GM21423 (cell line): ENCODE measurements around the gene FBXO8.

Experiments
- ATAC-seq: cut with Tn5 transposase; IDR thresholded peaks from one replicate; pipeline ENCODE4 v1.9.1; 2021; ENCODE audit warnings: mild to moderate bottlenecking, moderate library complexity; ENCODE audit not compliant: unreplicated experiment

FBXO8 gene

DNA sequence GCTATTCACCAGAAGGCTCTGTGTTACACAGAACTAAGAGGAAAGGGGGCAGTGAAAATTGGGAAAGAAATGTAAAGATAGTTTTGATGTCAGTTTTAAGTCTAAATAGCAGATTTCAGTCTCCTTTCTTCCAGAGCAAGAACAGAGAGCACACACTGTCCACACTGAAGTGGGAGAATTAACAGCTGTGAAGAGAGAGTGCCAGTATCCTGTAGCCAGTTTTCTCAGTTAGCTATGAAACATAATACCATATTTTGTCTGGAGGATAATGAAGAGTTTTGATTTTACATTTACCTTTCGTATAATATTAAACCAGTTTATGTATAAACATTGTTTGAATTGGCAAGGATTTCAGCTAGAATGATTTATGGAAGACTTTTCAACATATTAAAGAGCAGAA is 35.1 kb downstream of the FBXO8 start:
- no peak for ATAC-seq

DNA sequence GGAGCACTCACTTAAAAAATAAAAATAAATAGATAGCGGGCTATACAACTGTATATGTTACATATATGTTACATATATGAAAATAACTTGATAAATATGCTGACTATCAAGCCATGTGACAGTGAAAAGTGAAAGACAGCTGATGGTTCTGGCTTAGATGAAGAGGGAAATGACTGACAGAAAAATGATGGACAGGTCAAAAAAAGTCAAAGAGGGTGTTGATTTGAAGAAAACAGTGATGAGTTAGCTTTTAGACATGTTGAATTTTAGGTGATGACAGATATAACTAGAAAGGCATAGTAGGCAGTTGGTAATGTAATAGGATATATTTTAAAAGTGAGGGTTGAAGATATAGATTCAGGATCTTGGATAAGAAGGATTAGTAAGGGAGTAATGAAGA is 37.8 kb downstream of the FBXO8 start:
- no peak for ATAC-seq

DNA sequence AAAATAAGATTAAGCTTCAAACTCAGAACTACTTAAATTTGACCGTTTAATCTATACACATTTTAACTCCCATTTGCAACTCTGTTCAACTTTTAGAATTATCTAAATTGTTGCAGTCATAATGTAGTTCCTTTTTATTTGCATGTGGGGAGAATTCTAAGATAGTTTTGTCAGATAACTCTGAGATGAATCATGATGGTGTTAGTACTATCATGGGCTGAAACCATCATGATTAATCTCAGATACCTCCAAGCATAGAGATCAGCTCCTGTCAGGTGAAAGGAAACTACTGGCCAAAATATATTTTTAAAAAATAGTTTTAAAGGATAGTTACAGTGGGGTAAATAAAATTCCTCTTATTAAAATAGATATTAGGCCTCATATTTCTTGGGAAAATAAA is 39.0 kb downstream of the FBXO8 start:
- no peak for ATAC-seq

DNA sequence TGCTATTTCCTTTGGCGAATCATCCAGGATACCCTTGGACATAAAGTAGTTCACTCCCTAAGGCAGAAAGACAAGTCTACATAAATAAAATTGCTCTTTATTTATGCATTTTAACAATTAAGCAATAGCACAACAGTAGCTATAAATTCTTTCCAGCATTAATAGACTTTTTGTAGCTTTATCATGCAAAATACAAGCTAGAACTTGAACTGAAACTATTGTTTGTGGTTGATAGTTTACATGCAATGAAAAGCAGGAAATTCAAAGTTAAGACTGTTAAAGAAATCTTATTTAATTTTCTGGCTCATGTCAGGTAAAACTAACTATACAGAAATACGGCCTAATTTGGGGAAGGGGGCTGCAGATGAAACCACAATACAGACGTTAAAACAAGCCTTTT is 42.3 kb downstream of the FBXO8 start:
- no peak for ATAC-seq

DNA sequence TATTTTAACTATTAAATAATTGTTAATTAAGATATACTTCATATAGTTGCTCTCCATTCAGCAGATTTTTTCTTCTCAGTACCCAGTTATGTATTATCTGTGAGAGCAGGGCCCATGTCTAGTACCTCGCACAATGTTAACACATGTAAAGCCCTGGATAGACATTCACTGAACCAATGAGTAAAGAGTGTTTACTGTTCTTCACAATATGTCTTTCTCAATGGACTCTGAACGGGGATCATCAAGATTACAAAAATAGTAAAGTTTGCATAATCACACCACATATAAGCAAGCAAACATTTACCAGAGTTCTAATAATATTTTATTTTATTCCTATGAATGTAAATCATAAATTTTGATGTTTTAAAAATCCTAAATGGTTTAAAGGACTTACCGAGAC is 47.1 kb downstream of the FBXO8 start:
- ATAC-seq, result no peak

DNA sequence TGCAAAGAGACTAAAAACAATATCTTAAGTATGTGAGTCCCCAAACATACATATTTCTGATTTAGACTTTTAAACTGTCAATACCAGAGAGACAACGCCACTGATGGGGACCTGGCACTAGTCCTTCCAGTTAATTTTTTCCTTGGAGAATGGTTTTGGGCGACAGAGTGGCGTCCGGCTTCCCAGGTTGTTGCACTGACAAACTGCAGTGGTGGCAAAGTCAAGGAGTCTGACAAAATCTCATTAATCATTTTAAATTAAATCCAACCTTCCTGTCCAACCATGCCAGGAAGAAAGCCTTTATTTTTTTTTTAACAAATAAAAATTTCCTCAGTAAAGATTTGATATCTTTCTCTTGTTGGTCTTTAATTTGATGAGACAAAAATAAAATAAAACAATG is 52.8 kb downstream of the FBXO8 start:
- ATAC-seq, result no peak

DNA sequence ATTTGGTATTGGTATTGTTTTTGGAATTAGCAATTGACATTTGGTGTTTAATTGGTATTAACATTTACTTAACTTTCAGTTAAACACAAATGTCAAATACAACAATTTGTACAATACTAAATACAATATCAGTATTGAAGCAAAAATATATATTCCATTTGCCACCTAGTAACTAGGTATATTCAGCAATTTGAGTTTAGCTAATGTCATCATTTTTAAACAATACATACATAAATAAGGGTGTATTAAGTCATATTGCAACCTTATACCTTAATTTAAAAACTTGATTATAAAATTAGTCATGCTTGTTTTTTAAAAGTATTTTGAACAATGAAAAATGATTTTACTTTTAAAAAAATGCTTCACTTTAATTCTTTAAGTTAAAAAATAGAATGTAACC is 53.3 kb downstream of the FBXO8 start:
- ATAC-seq, result no peak

DNA sequence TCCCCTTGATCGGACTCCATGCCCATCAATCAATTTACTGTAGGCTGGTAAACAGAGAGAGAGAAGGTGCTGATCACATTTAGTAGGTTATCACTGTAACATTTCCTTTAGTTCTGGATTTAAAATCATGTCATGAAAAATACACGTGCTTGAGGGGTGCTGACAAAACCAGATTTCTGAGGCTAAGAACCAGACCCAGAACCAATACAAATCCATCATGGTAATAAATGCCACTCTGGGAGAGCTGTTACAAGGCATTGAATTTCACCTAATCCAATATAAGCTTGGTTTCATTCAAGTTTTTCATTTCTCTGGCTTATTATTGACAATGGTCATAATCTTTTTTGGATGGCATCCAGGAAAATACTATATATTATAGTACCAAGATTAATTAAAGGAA is 54.5 kb downstream of the FBXO8 start:
- no peak for ATAC-seq

DNA sequence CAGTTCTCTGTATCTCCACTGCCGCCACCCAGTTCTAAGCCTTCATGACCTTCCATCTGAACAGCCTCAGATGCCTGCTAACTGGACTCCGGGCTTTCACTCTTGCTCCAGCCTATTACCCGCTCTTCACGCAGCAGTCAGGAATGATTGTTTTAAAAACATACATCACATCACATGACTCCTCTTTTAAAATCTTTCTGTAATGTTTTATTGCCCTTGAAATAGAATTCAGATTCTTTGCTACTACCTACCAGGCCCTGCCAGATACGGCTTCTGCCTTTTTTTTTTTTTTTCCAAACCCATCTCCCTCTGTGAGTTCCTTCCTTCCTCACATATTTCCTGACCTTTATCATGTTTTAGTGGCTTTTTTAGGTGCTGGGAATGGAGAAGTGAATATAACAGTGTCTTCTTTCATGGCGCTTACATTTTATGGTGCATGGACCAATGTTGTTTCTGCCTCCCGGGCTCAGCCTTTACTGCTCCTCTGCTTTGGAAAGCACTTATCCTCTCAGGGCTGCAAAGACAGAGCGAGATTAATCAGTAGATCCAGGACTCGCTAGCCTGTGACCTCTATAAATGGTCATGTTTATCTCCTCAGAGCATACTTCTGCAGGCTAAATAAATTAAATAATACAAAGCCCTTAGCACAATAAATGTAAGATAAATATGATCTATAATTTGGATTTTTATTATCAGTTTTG is 58.0 kb downstream of the FBXO8 start:
- no peak for ATAC-seq

DNA sequence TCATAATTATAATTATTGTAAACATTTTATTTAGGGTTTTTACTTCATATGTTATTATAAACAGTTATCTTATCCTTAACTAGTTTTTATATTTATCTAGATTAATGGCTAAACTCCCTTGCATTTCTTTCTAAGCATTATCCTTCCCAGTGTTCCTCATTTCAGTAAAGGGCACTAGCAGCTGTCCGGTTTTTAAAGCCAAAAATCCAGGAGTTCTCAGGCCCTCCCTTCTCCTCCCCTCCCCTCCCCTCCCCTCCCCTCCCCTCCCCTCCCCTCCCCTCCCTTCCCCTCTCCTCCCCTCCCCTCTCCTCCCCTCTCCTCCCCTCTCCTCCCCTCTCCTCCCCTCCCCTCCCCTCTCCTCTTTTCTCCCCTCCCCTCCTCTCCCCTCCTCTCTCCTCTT is 58.9 kb downstream of the FBXO8 start:
- no peak for ATAC-seq

DNA sequence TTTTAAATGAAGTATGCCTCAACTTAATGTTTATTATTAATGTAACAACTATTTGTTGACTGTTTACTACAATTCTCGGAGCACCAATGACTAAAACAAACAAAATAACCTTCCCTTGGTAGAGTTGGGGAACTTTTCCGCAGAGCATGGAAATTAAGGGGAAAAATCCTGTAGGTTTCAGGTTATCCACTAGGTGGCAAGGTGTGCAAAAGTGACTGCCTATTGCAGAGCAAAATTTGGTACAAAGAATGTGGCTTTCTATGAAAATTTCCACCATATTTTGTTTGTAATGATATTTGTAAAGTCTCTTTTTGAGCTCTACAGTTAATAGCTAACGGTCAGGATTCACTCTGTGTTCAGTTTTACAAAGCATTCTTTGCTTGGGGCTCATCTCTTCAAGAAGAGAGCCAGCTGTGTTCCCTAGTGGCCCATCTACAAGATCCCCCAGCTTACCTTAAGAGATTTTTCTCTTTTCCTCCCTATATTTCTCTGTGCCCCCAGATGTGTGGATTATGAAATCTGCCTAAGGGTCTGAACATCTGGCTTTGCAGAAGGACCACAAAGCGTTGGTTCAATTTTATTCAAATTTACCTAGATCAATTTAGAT is 61.1 kb downstream of the FBXO8 start:
- ATAC-seq, result peak; percentile 77

DNA sequence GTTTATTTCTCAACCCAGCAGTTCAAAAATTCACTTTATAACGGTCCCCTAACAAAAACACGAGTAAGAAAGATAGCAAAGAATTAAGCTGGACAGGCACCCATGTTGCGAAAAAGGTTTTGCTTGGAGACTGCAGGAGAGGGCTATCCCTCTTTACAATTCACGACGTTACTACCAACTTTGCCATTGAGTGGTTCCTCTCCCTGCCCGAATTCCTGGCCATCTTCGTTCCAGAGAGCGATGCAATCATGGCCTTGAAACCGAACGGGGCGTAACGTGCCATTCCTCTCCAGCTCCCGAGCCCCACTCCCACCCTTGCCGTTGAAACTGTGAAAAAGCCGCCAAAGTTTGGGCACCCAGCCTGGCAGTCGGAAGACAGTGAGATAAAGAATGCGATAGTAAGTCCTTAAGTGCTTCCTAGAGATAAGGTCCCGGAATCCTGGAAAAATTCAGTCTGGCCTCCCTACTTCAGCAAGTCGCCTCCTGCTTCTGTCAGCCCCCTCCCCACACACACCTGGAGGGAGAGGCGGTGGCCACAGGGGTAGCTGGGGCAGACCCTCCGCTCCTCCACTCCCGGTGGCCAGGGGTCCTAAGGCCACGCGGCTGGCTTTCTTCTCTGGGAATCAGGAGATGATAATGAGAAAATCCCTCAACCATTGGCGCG is 65.2 kb downstream of the FBXO8 start:
- ATAC-seq, result no peak

DNA sequence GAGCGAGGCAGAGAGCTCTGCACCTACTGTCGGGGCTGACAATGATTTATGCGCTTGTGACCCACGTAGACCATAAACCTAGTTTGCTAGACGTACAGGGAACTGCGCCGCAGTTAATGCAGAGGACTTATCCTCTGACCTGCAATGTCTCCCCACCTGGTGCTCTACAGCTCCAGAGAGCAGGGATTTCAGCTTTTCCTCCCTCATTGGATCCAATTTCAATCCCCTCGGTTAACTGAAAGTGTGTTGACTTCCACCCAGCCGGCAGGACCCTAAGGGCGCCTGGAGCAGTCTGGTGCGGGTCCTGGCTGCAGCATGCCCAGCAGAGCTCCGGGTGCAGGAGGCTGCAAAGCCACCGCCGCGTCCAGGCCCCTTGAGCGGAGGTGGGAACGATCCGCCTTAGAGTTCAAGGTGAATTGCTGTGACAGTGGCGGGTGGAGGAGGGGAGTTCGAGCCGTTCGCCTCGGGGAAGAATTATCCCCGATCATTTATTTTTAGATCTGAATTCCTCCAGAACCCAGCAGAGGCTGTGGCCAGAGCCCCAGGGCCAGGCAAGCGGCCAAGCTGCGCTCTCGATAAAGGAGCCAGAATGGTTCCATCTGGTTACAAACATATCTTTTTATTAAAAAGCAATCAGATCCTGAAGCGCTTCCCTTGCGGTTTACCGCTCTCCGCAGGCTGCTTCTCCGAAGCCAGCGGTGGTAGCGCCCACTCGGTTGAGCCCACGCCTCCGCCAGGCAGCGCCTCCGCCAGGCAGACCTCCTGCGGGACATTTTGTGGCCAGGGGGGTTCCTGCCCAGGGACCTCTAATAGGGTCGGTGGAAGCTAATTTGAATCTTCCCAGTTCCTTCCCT is 66.0 kb downstream of the FBXO8 start:
- no peak for ATAC-seq

DNA sequence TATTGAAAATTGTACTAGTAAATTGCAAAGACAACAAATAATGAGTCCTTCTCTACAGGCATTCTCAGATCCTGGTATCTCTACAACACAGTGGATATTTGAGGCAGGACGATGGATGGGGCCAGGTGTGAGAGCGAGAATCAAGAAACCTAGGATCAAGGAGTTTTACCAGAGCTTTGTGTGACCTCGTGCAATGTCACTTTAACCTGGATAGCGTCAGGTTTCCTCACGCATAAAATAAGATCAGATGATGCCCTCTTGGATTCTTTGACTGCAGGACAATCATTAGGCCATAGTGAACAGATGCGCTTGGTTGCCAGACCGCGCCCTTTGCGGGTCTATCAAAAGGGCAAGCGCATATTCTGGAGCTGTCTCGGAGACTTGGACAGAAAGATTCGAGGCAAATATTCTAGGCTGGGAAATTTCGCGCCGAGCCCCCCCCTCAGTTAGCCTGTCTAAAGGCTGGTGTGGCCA is 66.6 kb downstream of the FBXO8 start:
- ATAC-seq, result no peak

DNA sequence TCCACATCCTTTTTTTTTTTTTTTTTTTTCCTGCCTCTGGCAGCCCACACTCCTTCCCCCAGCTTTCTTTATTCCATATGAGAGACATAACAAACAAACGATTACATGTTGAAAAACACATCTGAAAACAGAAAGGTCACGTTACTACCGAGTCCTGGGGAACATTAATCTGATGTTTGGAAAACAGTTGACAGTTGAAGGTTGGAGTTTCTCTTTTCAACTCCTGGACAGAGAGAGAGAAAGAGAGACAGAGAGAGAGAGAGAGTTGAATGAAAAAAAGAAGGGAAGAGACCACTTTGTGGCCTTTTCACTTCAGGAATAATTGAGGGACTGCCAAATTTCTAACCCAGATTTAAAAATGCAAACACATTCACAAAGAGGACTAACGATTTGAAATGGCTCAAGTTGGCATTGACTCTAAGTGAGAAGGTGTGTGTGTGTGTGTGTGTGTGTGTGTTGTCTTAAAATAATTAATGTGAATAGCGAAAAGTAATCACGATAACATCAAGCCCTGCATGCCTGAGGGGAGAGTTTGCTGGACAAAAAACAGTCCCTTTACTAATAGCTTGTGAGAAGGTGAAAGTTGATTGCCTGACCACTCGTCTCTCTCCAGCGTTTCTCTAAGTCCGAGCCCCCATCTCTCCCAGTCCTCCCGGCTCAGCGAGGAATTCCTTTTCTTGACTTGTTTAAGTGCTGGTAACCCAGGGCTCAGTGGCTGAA is 67.3 kb downstream of the FBXO8 start:
- no peak for ATAC-seq

DNA sequence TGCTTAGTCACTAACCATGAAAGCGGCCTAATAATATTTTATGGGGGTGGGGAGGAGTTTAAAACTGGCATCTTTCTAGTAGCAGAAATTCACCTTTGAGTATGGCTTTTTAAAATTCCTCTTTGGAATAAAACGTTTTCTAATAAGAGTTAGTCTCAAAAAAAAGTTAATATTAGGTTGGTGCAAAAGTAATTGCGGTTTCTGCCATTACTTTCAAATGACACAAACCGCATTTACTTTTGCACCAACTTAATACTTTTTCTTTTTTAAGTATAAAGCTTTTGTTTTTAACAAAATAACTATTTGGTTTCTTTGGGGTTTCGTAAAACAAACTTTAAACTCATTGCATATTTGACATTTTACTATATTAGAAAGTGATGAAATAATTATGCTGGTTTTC is 68.4 kb downstream of the FBXO8 start:
- no peak for ATAC-seq

DNA sequence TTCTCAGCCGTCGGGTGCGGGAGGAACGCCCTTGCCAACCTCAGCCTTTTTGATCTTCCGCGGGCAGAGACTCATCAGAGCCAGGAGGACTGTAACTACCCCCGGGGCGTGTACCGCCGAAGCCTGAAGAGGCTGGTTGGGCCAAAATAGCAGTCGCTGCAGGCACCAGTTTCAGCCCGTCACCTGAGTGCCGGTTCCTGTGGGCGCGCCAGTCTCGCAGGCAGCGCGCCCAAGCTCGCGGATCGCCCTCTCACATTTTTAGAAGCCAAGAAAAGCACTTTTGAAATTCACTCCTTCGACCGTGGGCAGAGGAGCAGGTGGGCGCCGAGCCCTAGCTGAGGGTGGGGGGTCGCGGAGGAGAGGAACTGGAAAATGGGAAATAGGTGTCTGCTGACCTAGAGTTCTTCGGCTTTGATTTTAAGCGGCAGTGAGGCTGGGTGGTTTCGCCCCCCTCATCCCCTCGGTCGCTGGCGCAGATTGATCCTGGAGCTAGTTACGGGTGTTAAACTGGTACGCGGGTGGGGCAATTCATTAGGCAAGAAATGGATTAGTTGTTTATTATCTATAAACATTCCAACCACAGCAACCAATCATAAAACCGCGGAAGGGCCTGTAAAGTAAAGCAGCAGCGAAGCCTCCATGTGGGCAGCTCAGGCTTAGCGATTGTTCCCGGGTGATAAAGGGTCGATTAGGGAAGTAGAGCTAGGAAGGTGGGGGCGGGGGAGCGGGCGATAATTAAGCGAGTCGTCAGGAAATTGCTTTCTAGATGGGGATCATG is 69.2 kb downstream of the FBXO8 start:
- no peak for ATAC-seq

DNA sequence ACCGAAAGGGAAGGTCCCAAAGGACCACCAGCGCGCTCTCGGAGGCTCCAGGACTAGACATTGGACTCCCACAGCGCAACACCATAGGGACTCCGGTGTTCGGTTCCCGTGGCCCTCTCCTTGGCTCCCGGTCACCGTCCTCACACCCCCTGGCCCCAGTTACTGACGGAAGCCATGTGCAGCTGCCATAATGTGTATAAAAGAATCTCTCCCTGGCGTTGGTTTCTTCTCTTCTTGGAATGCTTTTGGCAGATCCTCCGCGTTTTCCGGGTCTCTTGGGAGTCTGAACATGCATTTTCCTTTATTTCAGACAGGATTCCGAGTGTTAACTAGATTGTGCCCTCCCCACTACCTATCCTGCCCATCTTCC is 69.8 kb downstream of the FBXO8 start:
- ATAC-seq, result no peak

DNA sequence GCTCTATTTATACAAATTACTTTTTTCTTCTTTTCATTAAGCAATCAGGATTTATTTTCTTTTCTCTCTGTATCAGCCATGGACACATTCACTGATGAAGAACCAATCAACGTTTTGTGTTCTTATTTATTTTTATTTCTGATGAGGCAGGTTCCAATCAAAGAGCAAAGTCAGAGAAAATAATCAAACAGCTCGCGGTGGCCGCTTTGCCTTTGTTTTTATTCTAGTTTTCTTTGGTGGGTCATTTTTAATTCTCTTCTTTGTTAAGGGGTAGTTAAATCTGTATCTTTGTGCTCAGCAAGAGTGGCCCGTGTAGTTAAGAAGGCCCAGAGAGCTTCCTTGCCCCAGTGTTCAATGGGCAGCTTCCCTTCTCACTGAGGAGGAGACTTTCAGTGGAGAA is 71.4 kb downstream of the FBXO8 start:
- ATAC-seq, result no peak

DNA sequence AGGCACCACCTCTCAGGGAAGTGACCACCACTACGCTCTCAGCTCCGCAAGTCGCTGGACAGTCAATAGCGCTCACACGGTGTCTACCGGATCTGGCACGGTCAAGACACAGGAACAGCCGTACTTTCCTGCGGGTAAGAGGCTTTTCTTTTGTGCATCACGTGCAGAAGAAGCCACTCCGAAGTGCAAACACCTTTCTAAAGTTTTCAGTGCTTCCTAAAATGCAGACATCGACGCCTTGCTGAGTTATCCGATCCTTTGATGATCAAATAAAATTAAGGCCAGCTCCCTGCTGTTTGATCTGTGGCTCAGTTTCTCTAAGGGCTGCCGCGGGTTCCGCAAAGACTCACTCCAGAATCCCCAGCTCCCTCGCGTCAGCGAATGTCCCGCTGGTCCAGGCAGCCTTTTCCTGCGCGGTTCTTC is 71.8 kb downstream of the FBXO8 start:
- no peak for ATAC-seq
